H9 (cell line): ENCODE measurements around the gene OR5B12. TPM values are rescaled to one million over a fixed set of nuclear protein-coding genes. Genes with fewer than 3 reads are reported as not detected.

Experiments
- DNase-seq: peaks from one replicate; pipeline ENCODE4 v3.0.0-alpha.2; 2017
- H2AFZ ChIP-seq: one replicate; pipeline ENCODE4 v1.6.1; 2013; ENCODE audit warnings: mild to moderate bottlenecking, low read length, control low read depth, moderate library complexity
- H2AK5ac ChIP-seq: 2 replicates; pipeline ENCODE4 v1.6.1; 2013; ENCODE audit warnings: low read length, control low read depth, mixed read lengths; ENCODE audit not compliant: insufficient read length
- H2BK120ac ChIP-seq: one replicate; pipeline ENCODE4 v1.6.1; 2013; ENCODE audit warnings: low read depth, mild to moderate bottlenecking, low read length, control low read depth, inconsistent platforms; ENCODE audit not compliant: poor library complexity, severe bottlenecking
- H2BK12ac ChIP-seq: 2 replicates; pipeline ENCODE4 v1.6.1; 2013; ENCODE audit warnings: low read length, control low read depth, mixed read lengths, low read depth; ENCODE audit not compliant: insufficient read length
- H2BK15ac ChIP-seq: 2 replicates; pipeline ENCODE4 v1.6.1; 2013; ENCODE audit warnings: low read depth, low read length, control low read depth
- H2BK20ac ChIP-seq: one replicate; pipeline ENCODE4 v1.6.1; 2013; ENCODE audit warnings: low read depth, mild to moderate bottlenecking, low read length, control low read depth, inconsistent platforms; ENCODE audit not compliant: poor library complexity, severe bottlenecking
- H2BK5ac ChIP-seq: 2 replicates; pipeline ENCODE4 v1.6.1; 2013; ENCODE audit warnings: low read length, control low read depth, mixed read lengths; ENCODE audit not compliant: insufficient read length
- H3K14ac ChIP-seq: 2 replicates; pipeline ENCODE4 v1.6.1; 2013; ENCODE audit warnings: low read length, control low read depth; ENCODE audit not compliant: insufficient read depth
- H3K18ac ChIP-seq: 2 replicates; pipeline ENCODE4 v1.6.1; 2013; ENCODE audit warnings: low read depth, mild to moderate bottlenecking, mixed read lengths, low read length, control low read depth; ENCODE audit not compliant: insufficient read length
- H3K23ac ChIP-seq: 2 replicates; pipeline ENCODE4 v1.6.1; 2013; ENCODE audit warnings: low read length, control low read depth, mixed read lengths, low read depth; ENCODE audit not compliant: insufficient read length
- H3K23me2 ChIP-seq: 2 replicates; pipeline ENCODE4 v1.6.1; 2013; ENCODE audit warnings: low read depth, mild to moderate bottlenecking, mixed read lengths, low read length, control low read depth; ENCODE audit not compliant: insufficient read length, poor library complexity, severe bottlenecking
- H3K27ac ChIP-seq: 2 replicates; pipeline ENCODE4 v1.5.1; 2013; ENCODE audit warnings: low read length, control low read depth, mixed read lengths, low read depth; ENCODE audit not compliant: insufficient read length
- H3K27me3 ChIP-seq: 2 replicates; pipeline ENCODE4 v1.6.1; 2013; ENCODE audit warnings: low read length, control low read depth, inconsistent platforms; ENCODE audit not compliant: insufficient read depth
- H3K4ac ChIP-seq: 2 replicates; pipeline ENCODE4 v1.6.1; 2013; ENCODE audit warnings: low read depth, mild to moderate bottlenecking, control low read depth, inconsistent platforms, low read length, moderate library complexity
- H3K4me1 ChIP-seq: 2 replicates; pipeline ENCODE4 v1.6.1; 2013; ENCODE audit warnings: low read length, control low read depth, inconsistent platforms; ENCODE audit not compliant: insufficient read depth
- H3K4me2 ChIP-seq: 2 replicates; pipeline ENCODE4 v1.6.1; 2013; ENCODE audit warnings: low read length, control low read depth, mixed read lengths; ENCODE audit not compliant: insufficient read length, insufficient read depth
- H3K56ac ChIP-seq: 2 replicates; pipeline ENCODE4 v1.6.1; 2013; ENCODE audit warnings: low read depth, mild to moderate bottlenecking, mixed read lengths, low read length, control low read depth; ENCODE audit not compliant: insufficient read length
- H3K79me1 ChIP-seq: 2 replicates; pipeline ENCODE4 v1.6.1; 2013; ENCODE audit warnings: low read depth, mild to moderate bottlenecking, moderate library complexity, low read length, control low read depth, inconsistent platforms; ENCODE audit not compliant: insufficient read depth, poor library complexity, severe bottlenecking
- H3K79me2 ChIP-seq: 2 replicates; pipeline ENCODE4 v1.6.1; 2013; ENCODE audit warnings: low read length, control low read depth, inconsistent platforms; ENCODE audit not compliant: insufficient read depth
- H3K9ac ChIP-seq: 2 replicates; pipeline ENCODE4 v1.6.1; 2013; ENCODE audit warnings: low read length, control low read depth, mixed read lengths; ENCODE audit not compliant: insufficient read length; ENCODE audit errors: extremely low read depth
- H3K9me3 ChIP-seq: one replicate; pipeline ENCODE4 v1.6.1; 2013; ENCODE audit warnings: low read depth, low read length, inconsistent platforms; ENCODE audit not compliant: control insufficient read depth
- H3T11ph ChIP-seq: one replicate; pipeline ENCODE4 v1.6.1; 2013; ENCODE audit warnings: mild to moderate bottlenecking, low read length, control low read depth, inconsistent platforms
- H4K20me1 ChIP-seq: one replicate; pipeline ENCODE4 v1.6.1; 2013; ENCODE audit not compliant: control insufficient read depth, insufficient read length, insufficient read depth
- H4K5ac ChIP-seq: 2 replicates; pipeline ENCODE4 v1.6.1; 2013; ENCODE audit warnings: low read depth, mild to moderate bottlenecking, mixed read lengths, low read length, control low read depth; ENCODE audit not compliant: insufficient read length
- H4K8ac ChIP-seq: replicated peaks from 2 replicates; pipeline ENCODE4 v1.6.1; 2013; ENCODE audit warnings: low read length, control low read depth, mixed read lengths, low read depth; ENCODE audit not compliant: insufficient read length
- H4K91ac ChIP-seq: 2 replicates; pipeline ENCODE4 v1.6.1; 2013; ENCODE audit warnings: low read depth, mild to moderate bottlenecking, moderate library complexity, mixed read lengths, low read length, control low read depth; ENCODE audit not compliant: insufficient read length
- H3K27ac Mint-ChIP-seq, 3 experiments: 2 replicates in 2 of 3; 3 replicates in 1 of 3; pipeline ENCODE4 v1.8.0; 2020 to 2021; ENCODE audit warnings: mixed read lengths in 3 of 3, mild to moderate bottlenecking in 1 of 3, moderate library complexity in 1 of 3
- H3K27me3 Mint-ChIP-seq: 2 replicates; pipeline ENCODE4 v1.8.0; 2021; ENCODE audit warnings: low read depth, mild to moderate bottlenecking, moderate library complexity, mixed read lengths
- H3K36me3 Mint-ChIP-seq, 3 experiments: 2 replicates in 2 of 3; 3 replicates in 1 of 3; pipeline ENCODE4 v1.8.0; 2020 to 2021; ENCODE audit warnings: low read depth in 3 of 3, mixed read lengths in 3 of 3; ENCODE audit not compliant: insufficient read depth in 1 of 3
- H3K4me1 Mint-ChIP-seq, 2 experiments: 2 replicates each; pipeline ENCODE4 v1.8.0; 2020; ENCODE audit warnings: mixed read lengths in 2 of 2
- H3K4me3 Mint-ChIP-seq, 2 experiments: 2 replicates in 1 of 2; 3 replicates in 1 of 2; pipeline ENCODE4 v1.8.0; 2020 to 2021; ENCODE audit warnings: mild to moderate bottlenecking in 2 of 2, mixed read lengths in 2 of 2, moderate library complexity in 1 of 2
- H3K9me3 Mint-ChIP-seq, 2 experiments: 2 replicates in 1 of 2; 3 replicates in 1 of 2; pipeline ENCODE4 v1.8.0; 2020; ENCODE audit warnings: mild to moderate bottlenecking in 2 of 2, mixed read lengths in 2 of 2, moderate library complexity in 1 of 2
- CTCF ChIP-seq: fragments of 200-600 bp; sonication (generic); conservative IDR thresholded peaks from 3 replicates; pipeline ENCODE4 v1.8.0; 2021; ENCODE audit warnings: antibody characterized with exemption, mild to moderate bottlenecking
- total RNA-seq: library from RNA; stranded (reverse); gene quantifications from 2 replicates; pipeline ENCODE4 v1.2.1, GENCODE V29; 2021

OR5B12 gene
- total RNA-seq, 1 experiment from 2014 or later: not detected

DNA sequence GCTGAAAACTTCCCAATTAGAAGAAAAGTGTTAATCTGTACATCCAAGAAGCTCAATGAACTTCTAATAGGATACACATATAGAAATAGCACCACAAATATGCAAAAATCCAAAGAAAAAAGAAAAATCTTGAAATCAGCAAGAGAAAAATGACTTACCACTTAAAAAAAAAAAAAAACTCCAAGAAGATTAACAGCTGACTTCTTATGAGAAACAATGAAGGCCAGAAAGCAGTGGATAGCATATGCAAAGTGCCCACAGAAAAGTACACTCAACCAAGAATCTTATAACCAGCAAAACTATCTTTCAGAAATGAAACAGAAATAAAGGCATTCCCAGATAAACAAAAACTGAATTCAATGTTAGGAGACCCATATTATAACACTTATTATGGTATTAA, 29.9 kb upstream of the OR5B12 start:
- peaks cover 50 to 55% of the 10 kb centered on the region in 2 experiments for H3K9me3 Mint-ChIP-seq
- no peak overlapping the region for H3K27ac Mint-ChIP-seq

More for the DNA sequence above, 29.9 kb upstream of the OR5B12 start:
- no peak overlapping the region for H4K8ac ChIP-seq
- H2BK20ac ChIP-seq: no peak overlapping the region
- no peaks in the 10 kb centered on the region for H3K79me1 ChIP-seq
- no peak overlapping the region for H3K14ac ChIP-seq
- no peak overlapping the region for H3K9ac ChIP-seq
- no peak overlapping the region for H3K27ac ChIP-seq
- H3T11ph ChIP-seq: no peak overlapping the region
- no peak for DNase-seq
- 0 out of 2 replicates have a peak, but pooled peaks cover 1% of the 10 kb centered on the region for H3K27me3 Mint-ChIP-seq
- no peak for TF ChIP-seq CTCF
- peaks cover 4 to 27% (median 13%) of the 10 kb centered on the region in 3 experiments; a peak in 6 of 7 replicates for H3K36me3 Mint-ChIP-seq
- H2BK5ac ChIP-seq: no peak overlapping the region
- H3K79me2 ChIP-seq: no peaks in the 10 kb centered on the region
- no peak overlapping the region for H2BK120ac ChIP-seq
- no peaks in the 10 kb centered on the region for H3K4me1 ChIP-seq
- H2AK5ac ChIP-seq: no peak overlapping the region
- H2BK15ac ChIP-seq: no peak overlapping the region
- no peaks in the 10 kb centered on the region for H3K4me1 Mint-ChIP-seq
- no peak overlapping the region for H3K56ac ChIP-seq
- H3K4ac ChIP-seq: no peak overlapping the region
- no peak overlapping the region for H4K5ac ChIP-seq
- no peaks in the 10 kb centered on the region for H4K20me1 ChIP-seq
- no peak overlapping the region for H4K91ac ChIP-seq
- H3K9me3 ChIP-seq: no peaks in the 10 kb centered on the region
- no peaks in the 10 kb centered on the region for H3K27me3 ChIP-seq
- no peaks in the 10 kb centered on the region for H3K23me2 ChIP-seq
- no peak overlapping the region for H3K4me3 Mint-ChIP-seq
- H2AFZ ChIP-seq: no peak overlapping the region
- no peak overlapping the region for H3K23ac ChIP-seq
- H3K18ac ChIP-seq: no peak overlapping the region
- H2BK12ac ChIP-seq: no peak overlapping the region
- no peak overlapping the region for H3K4me2 ChIP-seq
